ENCODE data around the gene CPLX1.

CPLX1 gene

GRCh38 chr4:832108-832507 lies 6.2 kb upstream of the CPLX1 start:
- DNase-seq, result no peak

- no peak for DNase-seq
Measured at GRCh38 chr4:831483-831805, 5.5 kb upstream of the CPLX1 start.

DNA sequence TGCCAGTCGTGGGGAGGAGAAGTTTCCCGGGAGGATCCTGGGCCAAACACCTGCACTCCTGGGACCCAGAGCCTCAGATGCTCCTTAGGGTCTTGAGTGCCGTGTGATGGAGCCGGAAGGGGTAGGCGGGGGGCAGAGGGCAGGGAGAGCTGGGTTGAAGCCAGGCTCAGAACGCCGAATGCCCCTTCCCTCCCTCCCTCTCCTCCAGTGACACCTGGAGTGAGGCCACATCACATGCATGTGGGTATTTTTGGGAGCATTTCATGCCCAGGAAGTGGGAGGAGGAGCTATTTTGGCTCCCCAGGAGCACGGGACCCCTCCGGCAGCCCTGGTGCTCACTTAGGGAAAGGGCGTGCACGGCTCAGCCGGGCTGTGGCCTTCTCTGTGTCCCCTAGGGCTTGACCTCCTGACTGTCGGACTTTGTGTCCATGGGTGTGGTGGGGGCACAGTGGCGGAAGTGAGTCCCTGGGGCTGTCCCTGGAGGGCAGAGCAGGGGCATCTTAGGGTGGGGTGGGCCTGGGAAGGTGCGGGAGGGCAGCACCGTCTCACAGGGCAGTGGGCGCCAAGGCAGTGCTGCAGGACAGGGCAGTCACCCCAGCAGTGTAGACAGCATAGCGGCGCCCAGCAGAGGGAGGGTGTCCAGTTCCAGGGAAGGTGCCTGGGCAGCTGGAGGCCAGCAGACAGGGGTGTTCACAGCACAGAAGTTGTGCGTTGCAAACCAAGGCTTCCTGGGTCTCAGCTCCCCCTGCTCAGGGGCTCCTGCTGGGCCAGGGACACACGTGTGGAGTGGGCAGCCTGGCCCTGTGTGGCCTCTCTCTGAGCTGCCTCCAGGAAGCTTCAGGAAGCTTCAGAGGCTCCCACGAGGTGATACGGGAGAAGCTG lies 4.9 kb upstream of the CPLX1 start:
- DNase-seq, result no peak

DNA sequence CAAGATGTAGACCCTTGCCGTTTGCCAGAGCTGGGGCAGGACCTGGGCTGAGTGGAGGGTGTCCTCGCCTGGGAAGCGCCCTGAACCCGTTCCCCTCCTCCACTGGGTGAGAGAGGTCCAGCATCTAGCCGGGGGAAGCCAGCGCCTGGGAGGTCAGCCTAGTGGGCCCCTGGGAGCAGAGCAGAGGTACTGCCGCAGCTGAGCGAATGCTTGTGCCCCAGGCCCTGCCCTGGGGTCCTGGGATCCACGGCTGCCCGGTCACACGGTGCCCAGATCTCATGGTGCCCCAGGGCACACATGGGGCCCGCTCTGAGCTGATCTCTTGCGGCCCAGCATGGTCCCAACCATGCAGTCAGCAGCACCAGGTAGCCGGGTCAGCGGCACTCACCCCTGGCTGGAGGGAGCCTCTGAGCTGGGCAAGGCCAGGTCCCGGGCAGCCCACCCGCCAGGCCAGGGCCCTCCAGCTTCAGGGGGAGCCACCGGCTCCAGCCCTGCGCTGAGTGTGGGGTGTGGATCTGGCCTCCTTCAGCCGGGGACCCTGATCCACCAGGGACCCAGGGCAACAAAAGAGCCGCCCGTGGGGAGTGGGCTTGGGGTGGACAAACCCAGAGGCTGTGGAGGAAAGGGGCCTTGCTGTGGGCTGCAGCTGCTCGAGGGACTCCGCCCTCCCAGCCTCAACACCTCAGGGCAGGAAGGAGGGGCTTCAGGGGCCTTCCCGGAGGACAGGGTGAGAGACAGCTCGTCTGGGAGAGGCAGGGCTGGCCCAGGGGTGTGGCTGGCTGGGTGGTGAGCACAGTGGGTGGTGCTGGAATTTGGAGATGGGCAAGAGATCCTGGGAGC lies 4.1 kb upstream of the CPLX1 start:
- no peak for DNase-seq

- no peak for DNase-seq
Measured at GRCh38 chr4:829291-829690, 3.4 kb upstream of the CPLX1 start.

DNA sequence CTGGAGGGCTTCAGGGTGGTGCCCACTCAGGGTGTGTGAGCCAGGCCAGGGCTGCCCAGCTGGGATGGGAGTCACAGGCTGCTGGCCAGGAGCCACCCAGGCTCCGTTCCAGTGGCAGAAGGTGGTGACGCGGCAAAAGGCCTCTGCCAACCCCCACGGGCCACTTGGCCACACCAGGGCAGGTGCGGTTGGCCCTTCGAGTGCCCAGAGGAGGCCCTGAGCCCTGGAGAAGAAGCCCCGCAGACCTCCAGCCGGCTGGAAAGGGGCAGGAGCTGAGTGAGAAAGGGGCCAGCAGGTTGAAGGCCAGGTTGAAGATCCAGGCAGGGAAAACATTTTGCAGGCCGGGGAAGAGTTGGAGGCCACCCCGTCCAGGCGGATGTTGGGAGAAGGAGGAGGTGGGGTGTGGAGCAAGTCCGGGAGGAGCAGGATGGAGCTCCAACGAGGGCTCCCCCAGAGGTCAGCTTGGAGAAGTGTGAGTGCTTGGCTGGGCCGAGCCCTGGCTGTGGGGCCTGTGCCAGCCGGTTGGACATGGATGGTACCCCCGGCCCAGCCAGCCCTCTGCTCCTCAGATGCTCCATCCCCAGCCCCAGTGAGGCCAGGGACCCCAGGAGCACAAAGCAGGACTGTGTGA lies 2.8 kb upstream of the CPLX1 start:
- DNase-seq, result peak; percentile 33

- no peak for DNase-seq
Measured at GRCh38 chr4:827209-828081, 1.5 kb upstream of the CPLX1 start.

DNA sequence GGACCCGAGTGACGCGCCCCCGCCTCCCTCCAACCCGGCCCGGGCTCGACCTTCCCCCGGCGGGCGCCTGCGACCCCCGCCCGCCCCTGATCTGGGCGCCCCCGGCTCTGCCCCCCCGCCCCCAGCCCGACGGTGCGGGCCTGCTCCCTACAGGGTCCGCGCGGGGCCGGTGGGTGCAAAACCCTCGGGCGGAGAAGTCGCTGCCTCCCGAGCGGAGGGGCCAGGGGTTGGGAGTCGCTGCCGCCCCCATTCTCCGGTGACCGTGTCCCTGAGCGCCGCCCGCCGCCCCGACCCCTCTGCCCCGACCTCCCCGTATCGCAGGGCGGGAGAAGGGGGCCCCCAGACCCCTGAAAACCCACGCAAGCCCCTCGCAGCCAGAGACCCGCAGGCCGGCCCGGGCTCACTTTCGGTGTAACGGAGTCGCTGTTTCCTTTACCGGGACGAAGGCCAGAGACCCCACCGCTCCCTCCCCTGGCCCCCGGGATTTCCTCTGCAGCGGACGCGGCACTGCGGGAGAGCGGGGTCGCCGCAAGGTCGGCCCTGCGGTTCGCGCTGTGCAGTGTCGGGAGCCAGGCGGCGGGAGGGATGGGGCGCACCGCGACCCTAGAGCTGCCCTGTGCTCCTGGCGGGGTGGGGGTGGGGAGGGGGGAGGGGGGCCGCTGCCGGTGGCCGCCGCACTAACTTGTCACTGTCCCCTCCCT lies 729 bp upstream of the CPLX1 start:
- DNase-seq, result no peak

GRCh38 chr4:825063-825970 lies 612 bp downstream of the CPLX1 start:
- DNase-seq, result peak; percentile 19

DNA sequence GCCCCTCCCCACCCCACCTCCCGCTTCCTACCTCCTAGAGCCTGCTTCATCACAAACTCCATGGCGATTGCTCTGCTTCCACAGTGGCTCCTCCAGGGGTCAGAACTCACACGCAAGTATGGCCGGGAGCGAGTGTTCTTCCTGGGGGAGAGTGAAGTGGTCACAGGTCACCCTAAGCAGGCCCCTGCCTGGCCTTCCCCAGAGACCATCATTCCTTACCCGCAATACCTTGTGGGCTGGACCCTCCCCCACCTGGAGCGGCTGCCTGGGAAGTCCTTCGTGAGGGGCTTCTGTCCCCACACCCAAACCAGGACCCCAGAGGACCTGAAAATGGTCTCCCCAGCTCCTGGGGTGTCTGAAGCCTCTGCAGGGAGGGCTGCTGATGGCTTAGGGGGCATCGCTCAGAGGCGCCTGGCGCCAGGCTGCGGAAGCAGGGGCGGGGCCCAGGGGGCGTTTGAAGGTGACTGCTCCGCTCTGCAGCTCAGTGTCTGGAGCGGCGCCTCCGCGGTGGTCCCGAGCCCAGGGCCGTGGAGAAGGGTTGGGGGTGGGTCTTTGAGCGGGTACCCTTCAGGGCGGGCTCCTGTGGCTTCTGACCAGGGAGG lies 1.4 kb downstream of the CPLX1 start:
- DNase-seq, result no peak

DNA sequence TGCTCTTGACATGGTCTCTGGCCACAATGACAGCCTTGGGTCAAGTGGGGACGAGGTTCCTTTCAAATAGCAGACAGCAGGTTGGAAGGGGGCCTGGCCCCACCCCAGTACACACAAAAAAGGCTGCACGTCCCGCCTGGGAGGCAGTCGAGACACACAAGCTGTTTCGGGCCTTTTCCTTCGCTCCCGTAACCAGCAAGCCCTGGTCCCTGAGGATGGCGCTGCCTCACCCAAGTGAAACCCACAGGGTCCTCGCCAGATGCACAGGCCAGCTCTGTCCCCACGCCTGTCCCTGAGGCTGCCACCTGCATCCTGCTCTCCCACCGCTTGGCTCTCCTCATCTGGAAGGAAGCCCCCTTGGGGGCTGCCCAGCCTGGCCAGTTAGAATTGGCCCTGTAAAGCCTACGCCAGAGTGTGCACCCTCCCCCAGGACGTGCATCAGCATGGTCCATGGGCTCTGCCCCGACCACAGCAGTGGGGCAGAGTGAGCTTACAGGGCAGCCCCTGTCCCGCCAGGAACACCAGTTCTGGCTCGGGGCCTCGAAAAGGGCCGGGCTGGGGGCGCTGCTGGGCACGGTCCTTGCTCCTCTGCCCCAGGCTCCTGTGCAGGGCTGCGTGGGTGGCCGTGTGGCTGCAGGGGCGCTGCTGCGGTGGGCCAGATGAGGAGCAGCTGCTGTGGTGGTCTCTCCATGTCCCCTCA lies 2.0 kb downstream of the CPLX1 start:
- no peak for DNase-seq

DNA sequence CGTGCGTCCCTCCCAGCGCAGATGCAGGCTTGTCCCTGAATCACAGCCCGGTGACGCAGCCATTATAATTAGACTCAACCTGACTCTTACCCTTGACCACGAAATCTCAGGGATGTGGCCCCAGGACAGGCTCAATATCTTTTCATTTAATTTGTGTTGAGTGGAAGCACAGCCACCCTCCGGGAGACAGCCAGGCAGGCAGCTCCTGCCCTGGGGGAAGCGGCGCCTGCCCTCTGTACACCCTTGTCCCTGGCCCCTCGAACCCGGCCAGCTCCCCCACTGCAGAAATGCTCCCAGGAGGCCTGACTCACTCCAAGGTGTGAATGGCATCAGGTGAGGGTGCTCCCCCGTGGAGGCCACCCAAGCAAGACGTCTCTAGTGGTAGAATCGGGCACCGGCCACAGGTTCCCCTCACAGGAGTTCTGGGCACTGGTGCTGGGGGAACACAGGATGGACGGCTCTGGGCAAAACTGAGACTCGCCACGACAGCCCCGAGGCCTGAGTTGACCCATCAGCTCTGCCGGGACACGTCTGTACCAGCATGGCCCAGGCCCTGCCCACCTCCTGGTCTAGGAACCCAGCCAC lies 2.7 kb downstream of the CPLX1 start:
- no peak for DNase-seq

GRCh38 chr4:822361-823175 lies 3.4 kb downstream of the CPLX1 start:
- no peak for DNase-seq

GRCh38 chr4:821631-822030 lies 4.3 kb downstream of the CPLX1 start:
- DNase-seq, result no peak

DNA sequence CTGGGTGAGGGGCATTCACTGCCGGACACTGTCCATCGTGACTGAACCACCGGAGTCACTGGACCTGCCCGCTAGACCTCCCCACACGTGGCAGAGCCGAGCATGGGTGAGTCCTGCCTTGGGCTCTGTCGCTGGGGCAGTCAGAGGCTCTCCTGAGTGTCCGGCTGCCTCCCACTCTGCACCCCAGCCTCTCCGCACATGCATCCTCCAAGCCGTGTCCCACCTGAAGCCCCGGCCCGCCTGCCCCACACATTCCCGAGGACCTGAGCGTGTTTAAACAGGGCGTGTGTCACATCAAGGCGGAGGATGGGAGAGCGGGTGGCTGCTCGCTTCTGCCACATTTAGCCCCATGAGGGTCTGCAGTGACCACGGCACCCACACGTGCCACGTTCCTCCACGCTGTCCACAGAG lies 4.7 kb downstream of the CPLX1 start:
- DNase-seq, result no peak

GRCh38 chr4:820230-821172 lies 5.4 kb downstream of the CPLX1 start:
- no peak for DNase-seq

Measured in EL (cell line).